ENCODE results near the gene IRX4. TPM values are rescaled to one million over a fixed set of nuclear protein-coding genes. Genes with fewer than 3 reads are reported as not detected.

The IRX4 gene
- total RNA-seq, 1 donor from 2014 or later: 19.6 TPM

GRCh38 chr5:1896602-1897376 is 14.1 kb upstream of the IRX4 start:
- intact Hi-C loops (cut with micrococcal nuclease): no loop called here
- DNase-seq (peak; percentile 15), ATAC-seq (no peak)

- no peak for DNase-seq
- no peak for ATAC-seq
- intact Hi-C loops (cut with micrococcal nuclease): no loop called here
Measured at GRCh38 chr5:1895739-1896420, 13.2 kb upstream of the IRX4 start.

GRCh38 chr5:1894243-1894642 is 11.5 kb upstream of the IRX4 start:
- ATAC-seq (no peak), DNase-seq (no peak)
- intact Hi-C loops (cut with micrococcal nuclease): no loop called here

- intact Hi-C loops (cut with micrococcal nuclease): no loop called here
- ATAC-seq (no peak), DNase-seq (no peak)
Measured at GRCh38 chr5:1893754-1894153, 11.0 kb upstream of the IRX4 start.

GRCh38 chr5:1892685-1893445 is 10.1 kb upstream of the IRX4 start:
- intact Hi-C loops (cut with micrococcal nuclease): no loop called here
- DNase-seq: peak; percentile 12
- ATAC-seq: no peak

- ATAC-seq: no peak
Measured at GRCh38 chr5:1892211-1892610, 9.5 kb upstream of the IRX4 start.

GRCh38 chr5:1891391-1891790 is 8.7 kb upstream of the IRX4 start:
- ATAC-seq (no peak), DNase-seq (peak; percentile 10)
- intact Hi-C loops (cut with micrococcal nuclease): no loop called here

More at GRCh38 chr5:1892211-1892610, 9.5 kb upstream of the IRX4 start:
- intact Hi-C loops (cut with micrococcal nuclease): no loop called here
- DNase-seq: peak; percentile 16

- DNase-seq (peak; percentile 10), ATAC-seq (no peak)
- intact Hi-C loops (cut with micrococcal nuclease): no loop called here
Measured at GRCh38 chr5:1890296-1890695, 7.6 kb upstream of the IRX4 start.

- intact Hi-C loops (cut with micrococcal nuclease): no loop called here
- peak; percentile 10 for DNase-seq
- ATAC-seq: no peak
Measured at GRCh38 chr5:1889321-1890065, 6.8 kb upstream of the IRX4 start.

GRCh38 chr5:1888541-1889251 is 6.0 kb upstream of the IRX4 start:
- DNase-seq: no peak
- no peak for ATAC-seq
- intact Hi-C loops (cut with micrococcal nuclease): no loop called here

GRCh38 chr5:1887588-1888360 is 5.0 kb upstream of the IRX4 start:
- ATAC-seq: peak; percentile 25
- no peak for DNase-seq
- intact Hi-C loops (cut with micrococcal nuclease): no loop called here

- DNase-seq (peak; percentile 61), ATAC-seq (peak; percentile 51)
- intact Hi-C loops (cut with micrococcal nuclease): no loop called here
Measured at GRCh38 chr5:1886846-1887587, 4.3 kb upstream of the IRX4 start.

GRCh38 chr5:1885868-1886845 is 3.4 kb upstream of the IRX4 start:
- DNase-seq (peak; percentile 38), ATAC-seq (peak; percentile 3)
- intact Hi-C loops (cut with micrococcal nuclease): no loop called here

- ATAC-seq (no peak), DNase-seq (peak; percentile 33)
- intact Hi-C loops (cut with micrococcal nuclease): no loop called here
Measured at GRCh38 chr5:1885404-1885755, 2.7 kb upstream of the IRX4 start.

- intact Hi-C loops (cut with micrococcal nuclease): loop anchor here (5.0 kb wide), 1 partner anchor 62 kb away; no protein-coding TSS in a partner anchor
- ATAC-seq (no peak), DNase-seq (peak; percentile 15)
Measured at GRCh38 chr5:1884678-1885403, 2.1 kb upstream of the IRX4 start.

Data from left ventricle myocardium superior (tissue), 1 donor.